HCT116 (cell line): ENCODE data around the gene ANAPC2. TPM values are rescaled to one million over a fixed set of nuclear protein-coding genes. Genes with fewer than 3 reads are reported as not detected.

ENCODE experiments used
- ATAC-seq: fragments of 200-7000 bp; cut with Tn5 transposase; 2 replicates; pipeline ENCODE4 v1.9.1; 2020; ENCODE audit warnings: mild to moderate bottlenecking, moderate library complexity
- BruUV-seq: library from RNA; stranded (reverse); fragments of 400-500 nt; replicated peaks from 2 replicates; lab custom pipeline; 2021; lab: Mats Ljungman, UMichigan
- CTCF ChIA-PET: fragments of 300-600 bp; sonication (Branson Sonifier 250); formaldehyde crosslinking; loops from one replicate; lab custom pipeline; 2021; ENCODE audit warnings: antibody characterized with exemption; lab: Charles Lee
- POLR2A ChIA-PET: fragments of 300-600, 350-600 bp; sonication (Branson Sonifier 250); formaldehyde crosslinking; loops from one replicate; lab custom pipeline; 2021; ENCODE audit warnings: antibody characterized with exemption; lab: Charles Lee
- RAD21 ChIA-PET, 2 experiments: fragments of 300-600 bp; sonication (Branson Sonifier 250); formaldehyde crosslinking; loops; one replicate each; lab custom pipeline; 2023; ENCODE audit warnings: low total read pairs in 2 of 2; ENCODE audit not compliant: uncharacterized antibody in 2 of 2, unreplicated experiment in 2 of 2, low non-redundant PET in 1 of 2; lab: Charles Lee
- DNase-seq: peaks from one replicate; pipeline ENCODE4 v3.0.0-alpha.2; 2010; ENCODE audit warnings: low read depth, low spot score
- H2AFZ ChIP-seq: fragments of 200-600 bp; shearing (Covaris generic), sonication (generic); 2 replicates; pipeline ENCODE4 v1.6.1; 2017; ENCODE audit warnings: low read depth, mixed run types, mixed read lengths, antibody characterized with exemption, low read length; ENCODE audit not compliant: poor library complexity, severe bottlenecking
- H3K27ac ChIP-seq: 2 replicates; pipeline ENCODE4 v1.5.1; 2012; ENCODE audit warnings: low read depth, low read length
- H3K27me3 ChIP-seq: fragments of 200-600 bp; sonication (generic); 2 replicates; pipeline ENCODE4 v1.6.1; 2016; ENCODE audit warnings: mixed run types, low read length, mixed read lengths; ENCODE audit not compliant: insufficient read depth
- H3K36me3 ChIP-seq, 2 experiments: fragments of 200-500 bp in 1 of 2; fragments of 200-600 bp in 1 of 2; sonication (Bioruptor generic) in 1 of 2; sonication (generic) in 1 of 2; 2 replicates each; pipeline versions ENCODE4 v1.5.1 to v1.6.1; 2014 to 2016; ENCODE audit warnings: low read length in 2 of 2, inconsistent platforms in 1 of 2, mixed read lengths in 1 of 2, mixed run types in 1 of 2; ENCODE audit not compliant: insufficient read depth in 2 of 2, control insufficient read depth in 1 of 2
- H3K4me1 ChIP-seq, 2 experiments: fragments of 200-600 bp in 1 of 2; sonication (generic) in 1 of 2; 2 replicates each; pipeline versions ENCODE4 v1.5.1 to v1.6.1; 2012 to 2017; ENCODE audit warnings: low read length in 2 of 2, inconsistent platforms in 1 of 2, mild to moderate bottlenecking in 1 of 2, mixed read lengths in 1 of 2, mixed run types in 1 of 2, moderate library complexity in 1 of 2; ENCODE audit not compliant: insufficient read depth in 2 of 2, control insufficient read depth in 1 of 2
- H3K4me2 ChIP-seq: fragments of 200-600 bp; sonication (generic); 2 replicates; pipeline ENCODE4 v1.6.1; 2017; ENCODE audit warnings: mixed run types, low read length, mixed read lengths
- H3K4me3 ChIP-seq, 2 experiments: fragments of 200-600 bp in 1 of 2; sonication (generic) in 1 of 2; replicated peaks in 1 of 2; 2 replicates each; pipeline ENCODE4 v1.5.1; 2011 to 2016; ENCODE audit warnings: low read length in 2 of 2, control low read depth in 1 of 2, low read depth in 1 of 2, mild to moderate bottlenecking in 1 of 2, mixed read lengths in 1 of 2, mixed run types in 1 of 2
- H3K79me2 ChIP-seq: fragments of 200-600 bp; sonication (generic); 2 replicates; pipeline ENCODE4 v1.6.1; 2017; ENCODE audit warnings: mild to moderate bottlenecking, mixed run types, low read length, moderate library complexity, mixed read lengths; ENCODE audit not compliant: insufficient read depth
- H3K9ac ChIP-seq: fragments of 200-600 bp; sonication (generic); 2 replicates; pipeline ENCODE4 v1.6.1; 2016; ENCODE audit warnings: low read length, mixed read lengths
- H3K9me2 ChIP-seq: fragments of 200-600 bp; sonication (generic), shearing (Covaris generic); 2 replicates; pipeline ENCODE4 v1.6.1; 2017; ENCODE audit warnings: mixed run types, mild to moderate bottlenecking, moderate library complexity; ENCODE audit not compliant: insufficient read depth
- H3K9me3 ChIP-seq, 2 experiments: fragments of 200-500 bp in 1 of 2; fragments of 200-600 bp in 1 of 2; sonication (Bioruptor generic) in 1 of 2; sonication (generic) in 1 of 2; 2 replicates each; pipeline ENCODE4 v1.6.1; 2014 to 2017; ENCODE audit warnings: low read length in 2 of 2, mixed read lengths in 2 of 2, inconsistent platforms in 1 of 2, low read depth in 1 of 2, mild to moderate bottlenecking in 1 of 2, mixed run types in 1 of 2, moderate library complexity in 1 of 2; ENCODE audit not compliant: control insufficient read depth in 1 of 2, insufficient read depth in 1 of 2
- H4K20me1 ChIP-seq: fragments of 200-600 bp; sonication (generic), shearing (Covaris generic); 2 replicates; pipeline ENCODE4 v1.6.1; 2017; ENCODE audit warnings: mixed run types, mild to moderate bottlenecking, moderate library complexity; ENCODE audit not compliant: insufficient read depth
- ATF3 ChIP-seq: IDR thresholded peaks from 2 replicates; pipeline ENCODE4 v1.6.1; 2012
- CBX3 ChIP-seq: IDR thresholded peaks from 2 replicates; pipeline ENCODE4 v1.6.1; 2012; ENCODE audit warnings: low read depth
- CEBPB ChIP-seq: IDR thresholded peaks from 2 replicates; pipeline ENCODE4 v1.6.1; 2012; ENCODE audit warnings: low read depth
- EZH2 ChIP-seq: fragments of 200-600 bp; sonication (generic); IDR thresholded peaks from 2 replicates; pipeline ENCODE4 v1.6.1; 2017; ENCODE audit warnings: antibody characterized with exemption, mixed run types
- FOSL1 ChIP-seq: IDR thresholded peaks from 2 replicates; pipeline ENCODE4 v1.6.1; 2012; ENCODE audit warnings: low read depth
- JUND ChIP-seq: IDR thresholded peaks from 2 replicates; pipeline ENCODE4 v1.6.1; 2012
- POLR2A ChIP-seq: IDR thresholded peaks from 2 replicates; pipeline ENCODE4 v1.7.0; 2011; ENCODE audit warnings: borderline replicate concordance; ENCODE audit not compliant: insufficient read depth, insufficient read length; ENCODE audit errors: extremely low read depth
- SP1 ChIP-seq: IDR thresholded peaks from 2 replicates; pipeline ENCODE4 v1.6.1; 2012; ENCODE audit warnings: low read depth
- TCF7L2 ChIP-seq: IDR thresholded peaks from 2 replicates; pipeline ENCODE4 v1.7.0; 2011; ENCODE audit warnings: borderline replicate concordance, inconsistent platforms; ENCODE audit not compliant: insufficient read depth, insufficient read length; ENCODE audit errors: extremely low read depth
- YY1 ChIP-seq: IDR thresholded peaks from 2 replicates; pipeline ENCODE4 v1.6.1; 2011; ENCODE audit warnings: low read length, low read depth, moderate library complexity, mild to moderate bottlenecking; ENCODE audit not compliant: insufficient replicate concordance; ENCODE audit errors: extremely low read depth
- intact Hi-C: fragments of 100-400 bp; cut with micrococcal nuclease; formaldehyde crosslinking; loops from 2 replicates; pipeline ENCODE4 v1.10.0; 2022
- total RNA-seq: library from RNA; stranded (reverse); gene quantifications from one replicate; pipeline ENCODE4 v1.2.1, GENCODE V29; 2021; ENCODE audit not compliant: unreplicated experiment

The ANAPC2 gene
- total RNA-seq, 1 experiment from 2014 or later: 75.5 TPM

GRCh38 chr9:137141976-137142936 is 46.1 kb downstream of the ANAPC2 start:
- RAD21 ChIA-PET: interaction anchor here in 1 of 2 experiments (0.6 kb wide), 1 partner anchor 85 kb away, joined by 3 read pairs; the partner anchor contains the start of gene RNF224
- no peak for DNase-seq
- Histone ChIP-seq H3K4me1 (peaks cover 0 to 4% of the 10 kb centered on the region in 2 experiments; a peak in 3 of 4 replicates), H2AFZ (no peak overlapping the region), H3K9ac (no peak overlapping the region), H3K27me3 (no peaks in the 10 kb centered on the region), H3K4me2 (no peak overlapping the region), H3K4me3 (no peak overlapping the region)
- no TSS peak for BruUV-seq
- intact Hi-C loops: no loop called here
- TF ChIP-seq YY1 (no peak), FOSL1 (no peak), ATF3 (no peak), POLR2A (no peak)
- TF ChIP-seq, all 23 proteins: peak for 0
- no peaks in the 10 kb centered on the region for H3K36me3 ChIP-seq
- CTCF ChIA-PET: no interaction called here
- ATAC-seq: no peak
- H4K20me1 ChIP-seq: no peaks in the 10 kb centered on the region
- no peaks in the 10 kb centered on the region for H3K79me2 ChIP-seq
- H3K27ac ChIP-seq: no peak overlapping the region
- no peaks in the 10 kb centered on the region for H3K9me3 ChIP-seq
- H3K9me2 ChIP-seq: no peaks in the 10 kb centered on the region
- POLR2A ChIA-PET: no interaction called here

GRCh38 chr9:137141050-137141810 is 47.1 kb downstream of the ANAPC2 start:
- no peak overlapping the region for H2AFZ ChIP-seq
- no peak overlapping the region for H3K4me3 ChIP-seq
- no TSS peak for BruUV-seq
- ChIA-PET POLR2A (no interaction called here), RAD21 (no interaction called here), CTCF (no interaction called here)
- ATAC-seq (no peak), DNase-seq (no peak)
- H3K79me2 ChIP-seq: no peaks in the 10 kb centered on the region
- intact Hi-C loops: no loop called here
- H3K9me2 ChIP-seq: no peaks in the 10 kb centered on the region
- TF ChIP-seq YY1 (no peak), POLR2A (no peak), TCF7L2 (no peak), SP1 (no peak), JUND (no peak), EZH2 (no peak), CBX3 (no peak), FOSL1 (no peak), CEBPB (no peak)
- H3K36me3 ChIP-seq: no peaks in the 10 kb centered on the region
- H3K27ac ChIP-seq: no peak overlapping the region
- H3K9me3 ChIP-seq: no peaks in the 10 kb centered on the region
- H3K27me3 ChIP-seq: no peaks in the 10 kb centered on the region
- no peak overlapping the region for H3K9ac ChIP-seq
- no peaks in the 10 kb centered on the region for H4K20me1 ChIP-seq
- H3K4me1 ChIP-seq: peaks cover 0 to 4% of the 10 kb centered on the region in 2 experiments; a peak in 3 of 4 replicates
- no peak overlapping the region for H3K4me2 ChIP-seq
